ENCODE data around the gene MVP. TPM values are rescaled to one million over a fixed set of nuclear protein-coding genes. Genes with fewer than 3 reads are reported as not detected.
"Not testable (repeated sequence)": the region's sequence is repeated elsewhere in the genome, so short reads cannot be mapped to it uniquely, and the experiment has no call there.

MVP gene
- total RNA-seq, result 100 to 1,000 TPM in 3 of 4 donors, 10 to 100 TPM in 1; 82.2 to 162 (median 129) TPM

GRCh38 chr16:29820271-29820701 lies at the start of gene MVP:
TSS of gene MVP (plus strand) at chr16:29820462. CDS start at chr16:29830550, 10,088 bp downstream.
- TF ChIP-seq EP300 (IDR thresholded peaks at IDR 0.05) (no peak), CTCF (IDR thresholded peaks at IDR 0.05) (no peak), POLR2AphosphoS5 (IDR thresholded peaks at IDR 0.05) (peak; percentile 88)
- H3K4me3 ChIP-seq, result peak within 1 kb of the TSS; percentile 67 to 82
- H3K36me3 ChIP-seq, result peaks cover 0 to 20% of the 10 kb centered on the region in 2 donors
- no peaks in the 10 kb centered on the region for H3K9me3 ChIP-seq
- no CpG with 5 or more reads among the region's 4 CpGs for WGBS, 2 donors (ENCODE audit: low coverage in 1 of 2)
- no peaks in the 10 kb centered on the region for H3K27me3 ChIP-seq
- H3K4me1 ChIP-seq, result peaks cover 0 to 86% (median 56%) of the 10 kb centered on the region in 3 donors
- ATAC-seq, result peak; percentile 9
- peak within 1 kb of the TSS; percentile 64 to 91 (median 86) for H3K27ac ChIP-seq

- H3K27me3 ChIP-seq, H3K9me3 ChIP-seq, ATAC-seq, H3K27ac ChIP-seq, H3K36me3 ChIP-seq, H3K4me3 ChIP-seq, H3K4me1 ChIP-seq: not testable (repeated sequence)
- 40 to 88% methylated on average over 1 to 6 of the region's 7 CpGs for WGBS, 2 donors (ENCODE audit: low coverage in 1 of 2)
These were observed 47.9 kb upstream of the MVP start for GRCh38 chr16:29772330-29772729.

- ATAC-seq, result no peak
- TF ChIP-seq POLR2AphosphoS5 (IDR thresholded peaks at IDR 0.05), result no peak
- TF ChIP-seq CTCF (IDR thresholded peaks at IDR 0.05), result no peak
- no peaks in the 10 kb centered on the region for H3K9me3 ChIP-seq
- H3K4me1 ChIP-seq, result no peaks in the 10 kb centered on the region
- peaks cover 16% of the 10 kb centered on the region for H3K27me3 ChIP-seq
- no peak overlapping the region for H3K4me3 ChIP-seq
- no peaks in the 10 kb centered on the region for H3K36me3 ChIP-seq
- H3K27ac ChIP-seq, result no peak overlapping the region
- WGBS, 2 donors (ENCODE audit: low coverage in 1 of 2), result 80% methylated on average over 5 of the region's 5 CpGs; no CpG with 5 or more reads in 1 of the 2 donors
These were observed 45.5 kb upstream of the MVP start for GRCh38 chr16:29774730-29775129.

GRCh38 chr16:29775742-29776408 lies 44.4 kb upstream of the MVP start:
- WGBS, 2 donors (ENCODE audit: low coverage in 1 of 2), result 48 to 54% methylated on average over 2 to 4 of the region's 4 CpGs
- Histone ChIP-seq H3K9me3 (no peaks in the 10 kb centered on the region), H3K4me1 (no peaks in the 10 kb centered on the region), H3K4me3 (no peak overlapping the region), H3K27me3 (peaks cover 28% of the 10 kb centered on the region), H3K27ac (no peak overlapping the region), H3K36me3 (no peaks in the 10 kb centered on the region)
- no peak for ATAC-seq
- TF ChIP-seq CTCF (IDR thresholded peaks at IDR 0.05) (no peak), POLR2AphosphoS5 (IDR thresholded peaks at IDR 0.05) (no peak), POLR2A (IDR thresholded peaks at IDR 0.05) (no peak), EP300 (IDR thresholded peaks at IDR 0.05) (no peak)

- Histone ChIP-seq H3K9me3 (no peaks in the 10 kb centered on the region), H3K27me3 (peaks cover 30% of the 10 kb centered on the region), H3K4me1 (no peaks in the 10 kb centered on the region), H3K36me3 (no peaks in the 10 kb centered on the region), H3K4me3 (no peak within 1 kb of the TSS), H3K27ac (no peak within 1 kb of the TSS)
- WGBS, 2 donors (ENCODE audit: low coverage in 1 of 2), result 74 to 83% methylated on average over 3 to 9 of the region's 10 CpGs
- no peak for ATAC-seq
- TF ChIP-seq CTCF (IDR thresholded peaks at IDR 0.05), result no peak
- no peak for TF ChIP-seq POLR2AphosphoS5 (IDR thresholded peaks at IDR 0.05)
- TF ChIP-seq EP300 (IDR thresholded peaks at IDR 0.05), result no peak
- no peak for TF ChIP-seq POLR2A (IDR thresholded peaks at IDR 0.05)
These were observed 42.5 kb upstream of the MVP start, which contains the start of gene ZG16 for GRCh38 chr16:29777576-29778350. TSS of gene ZG16 (plus strand) at chr16:29778256. CDS start at chr16:29779267, 1,011 bp downstream.

Measured in gastroesophageal sphincter (tissue), 4 donors.